CD4-positive, alpha-beta T cell treated with Interleukin-12 subunit alpha and Interleukin-12 subunit beta, for 1 hour (primary cell): Measurements from ENCODE around the gene DOK1.

Experiments used
- DNase-seq: peaks from one replicate; pipeline ENCODE4 v3.0.0-alpha.2; 2020

DOK1 gene

GRCh38 chr2:74603282-74604000 lies 48.9 kb downstream of the DOK1 start:
- no peak for DNase-seq

- DNase-seq: no peak
Measured at GRCh38 chr2:74606927-74607326, 52.4 kb downstream of the DOK1 start.
